HepG2 (cell line): ENCODE data around the gene TBL2. TPM values are rescaled to one million over a fixed set of nuclear protein-coding genes. Genes with fewer than 3 reads are reported as not detected.

Source experiments
- CCDC6 ChIP-seq: sonication (generic); formaldehyde crosslinking; IDR thresholded peaks from 2 replicates; pipeline ENCODE4 v1.8.1; 2022; ENCODE audit warnings: mild to moderate bottlenecking, missing genetic modification reagents, moderate library complexity
- FOXM1 ChIP-seq: sonication (generic); formaldehyde crosslinking; IDR thresholded peaks from 2 replicates; pipeline ENCODE4 v1.5.0; 2020; ENCODE audit warnings: missing genetic modification reagents
- MBNL3 ChIP-seq: fragments of 250-450 bp; sonication (Bioruptor Pico); conservative IDR thresholded peaks from 2 replicates; pipeline ENCODE4 v1.8.0; 2022; ENCODE audit warnings: mild to moderate bottlenecking, inconsistent platforms
- NCOR1 ChIP-seq: fragments of 200-600 bp; sonication (generic); IDR thresholded peaks from 2 replicates; pipeline ENCODE4 v1.7.0; 2017; ENCODE audit warnings: antibody characterized with exemption, low read length, borderline replicate concordance
- PTBP1 ChIP-seq: fragments of 200-400 bp; formaldehyde crosslinking; IDR thresholded peaks from 2 replicates; pipeline ENCODE4 v1.6.1; 2018; ENCODE audit warnings: low read length, low read depth; ENCODE audit not compliant: poor library complexity, severe bottlenecking
- SCMH1 ChIP-seq: sonication (generic); formaldehyde crosslinking; IDR thresholded peaks from 2 replicates; pipeline ENCODE4 v1.9.0; 2021; ENCODE audit warnings: missing genetic modification reagents, mild to moderate bottlenecking, borderline replicate concordance
- ZNF383 ChIP-seq: sonication (generic); formaldehyde crosslinking; IDR thresholded peaks from 2 replicates; pipeline ENCODE4 v1.4.0; 2020; ENCODE audit warnings: missing genetic modification reagents, mild to moderate bottlenecking, borderline replicate concordance
- ZNF430 ChIP-seq: sonication (generic); formaldehyde crosslinking; IDR thresholded peaks from 2 replicates; pipeline ENCODE4 v1.9.0; 2021; ENCODE audit warnings: mild to moderate bottlenecking, missing genetic modification reagents
- ZNF446 ChIP-seq: sonication (generic); formaldehyde crosslinking; IDR thresholded peaks from 2 replicates; pipeline ENCODE4 v1.5.0; 2020; ENCODE audit warnings: mild to moderate bottlenecking, missing genetic modification reagents
- ZNF496 ChIP-seq: sonication (generic); formaldehyde crosslinking; IDR thresholded peaks from 2 replicates; pipeline ENCODE4 v1.8.1; 2023; ENCODE audit warnings: mild to moderate bottlenecking, moderate library complexity, missing genetic modification reagents; ENCODE audit not compliant: insufficient replicate concordance
- ZNF510 ChIP-seq: sonication (generic); formaldehyde crosslinking; IDR thresholded peaks from 2 replicates; pipeline ENCODE4 v1.4.0; 2020; ENCODE audit warnings: low read depth, mild to moderate bottlenecking, missing genetic modification reagents
- ZNF709 ChIP-seq: sonication (generic); formaldehyde crosslinking; IDR thresholded peaks from 2 replicates; pipeline ENCODE4 v1.5.0; 2020; ENCODE audit warnings: mild to moderate bottlenecking, missing genetic modification reagents
- polyA plus RNA-seq, 8 experiments: library from polyadenylated mRNA; depleted of rRNA in 3 of 8; stranded (reverse) in 7 of 8; unstranded in 1 of 8; fragments of >200 nt; fragmentation: Illumina TruSeq in 4 of 8; extraction: Trizol in 4 of 8; gene quantifications; 2 replicates each; pipeline versions ENCODE4 v1.2.1 to v1.2.3, GENCODE V29; 2011 to 2016; ENCODE audit warnings: low read depth in 4 of 8, missing spikeins in 1 of 8, mixed read lengths in 1 of 8; ENCODE audit not compliant: insufficient read depth in 1 of 8
- total RNA-seq, 5 experiments: library from RNA; depleted of rRNA; stranded (reverse); fragments of >200 nt; fragmentation: Illumina TruSeq; extraction: Trizol; gene quantifications; 2 replicates each; pipeline ENCODE4 v1.2.3, GENCODE V29; 2016; ENCODE audit warnings: low read depth in 1 of 5
- TF ChIP-seq, protein P1 (sequence below): sonication (generic); formaldehyde crosslinking; IDR thresholded peaks from 2 replicates; pipeline ENCODE4 v1.5.0; 2020; ENCODE audit warnings: mild to moderate bottlenecking, missing genetic modification reagents, borderline replicate concordance
- TF ChIP-seq, protein P2 (sequence below): sonication (generic); formaldehyde crosslinking; IDR thresholded peaks from 2 replicates; pipeline ENCODE4 v1.5.0; 2020; ENCODE audit warnings: missing genetic modification reagents, mild to moderate bottlenecking, borderline replicate concordance
- TF ChIP-seq, protein P3 (sequence below): sonication (generic); formaldehyde crosslinking; IDR thresholded peaks from 2 replicates; pipeline ENCODE4 v1.8.0; 2022; ENCODE audit warnings: mild to moderate bottlenecking, missing genetic modification reagents; ENCODE audit not compliant: insufficient replicate concordance

The TBL2 gene
- total and polyA plus RNA-seq, 2 of the 13 experiments (the other 11 are each of a cell fraction or from before 2014, with no cell fraction given) = 43.4 to 47.2 TPM

DNA sequence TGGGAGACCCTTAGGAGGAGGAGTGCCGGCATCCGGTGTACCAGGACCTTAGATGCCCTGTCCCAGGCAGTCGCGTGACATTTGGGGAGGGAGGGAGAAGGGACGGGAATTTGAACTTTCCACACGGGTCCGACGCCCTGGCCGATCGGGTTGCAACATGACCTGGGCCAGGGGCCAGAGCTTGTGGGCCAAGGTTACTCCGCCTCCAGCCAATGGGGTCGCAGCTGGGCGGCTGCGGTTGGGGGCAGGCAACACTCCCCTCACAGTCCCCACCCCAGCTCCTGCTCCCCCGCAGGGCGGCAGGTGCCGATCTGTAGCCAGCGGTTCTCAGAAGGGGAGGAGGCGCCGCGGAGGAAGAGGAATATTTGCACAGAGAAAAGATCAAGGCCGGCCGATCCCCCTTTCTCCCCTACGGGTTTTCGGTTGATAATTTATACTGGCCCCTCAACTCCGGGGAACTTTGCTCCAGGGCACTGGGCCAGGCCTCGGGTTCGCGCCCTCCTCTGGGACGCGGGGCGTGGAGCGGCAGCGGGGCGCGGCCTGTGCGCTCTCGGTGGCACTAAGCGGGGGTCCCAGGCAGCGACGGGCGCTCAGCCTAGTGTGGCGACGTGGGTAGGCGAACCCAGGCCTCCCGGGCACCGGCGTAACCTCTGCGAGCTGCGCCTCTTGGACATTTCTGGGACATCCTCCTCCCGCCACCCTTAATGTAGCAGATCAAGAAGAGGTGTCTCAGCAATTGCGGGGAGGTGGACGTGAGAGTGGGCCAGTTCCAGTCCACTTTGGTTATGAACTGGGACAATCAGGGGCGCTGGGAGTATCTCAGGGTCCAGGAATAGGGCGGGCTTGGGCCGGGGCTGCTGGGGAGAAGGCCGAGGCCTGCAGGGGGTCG lies 44.8 kb upstream of the TBL2 start (continued):
- TF ChIP-seq, protein P1, sequence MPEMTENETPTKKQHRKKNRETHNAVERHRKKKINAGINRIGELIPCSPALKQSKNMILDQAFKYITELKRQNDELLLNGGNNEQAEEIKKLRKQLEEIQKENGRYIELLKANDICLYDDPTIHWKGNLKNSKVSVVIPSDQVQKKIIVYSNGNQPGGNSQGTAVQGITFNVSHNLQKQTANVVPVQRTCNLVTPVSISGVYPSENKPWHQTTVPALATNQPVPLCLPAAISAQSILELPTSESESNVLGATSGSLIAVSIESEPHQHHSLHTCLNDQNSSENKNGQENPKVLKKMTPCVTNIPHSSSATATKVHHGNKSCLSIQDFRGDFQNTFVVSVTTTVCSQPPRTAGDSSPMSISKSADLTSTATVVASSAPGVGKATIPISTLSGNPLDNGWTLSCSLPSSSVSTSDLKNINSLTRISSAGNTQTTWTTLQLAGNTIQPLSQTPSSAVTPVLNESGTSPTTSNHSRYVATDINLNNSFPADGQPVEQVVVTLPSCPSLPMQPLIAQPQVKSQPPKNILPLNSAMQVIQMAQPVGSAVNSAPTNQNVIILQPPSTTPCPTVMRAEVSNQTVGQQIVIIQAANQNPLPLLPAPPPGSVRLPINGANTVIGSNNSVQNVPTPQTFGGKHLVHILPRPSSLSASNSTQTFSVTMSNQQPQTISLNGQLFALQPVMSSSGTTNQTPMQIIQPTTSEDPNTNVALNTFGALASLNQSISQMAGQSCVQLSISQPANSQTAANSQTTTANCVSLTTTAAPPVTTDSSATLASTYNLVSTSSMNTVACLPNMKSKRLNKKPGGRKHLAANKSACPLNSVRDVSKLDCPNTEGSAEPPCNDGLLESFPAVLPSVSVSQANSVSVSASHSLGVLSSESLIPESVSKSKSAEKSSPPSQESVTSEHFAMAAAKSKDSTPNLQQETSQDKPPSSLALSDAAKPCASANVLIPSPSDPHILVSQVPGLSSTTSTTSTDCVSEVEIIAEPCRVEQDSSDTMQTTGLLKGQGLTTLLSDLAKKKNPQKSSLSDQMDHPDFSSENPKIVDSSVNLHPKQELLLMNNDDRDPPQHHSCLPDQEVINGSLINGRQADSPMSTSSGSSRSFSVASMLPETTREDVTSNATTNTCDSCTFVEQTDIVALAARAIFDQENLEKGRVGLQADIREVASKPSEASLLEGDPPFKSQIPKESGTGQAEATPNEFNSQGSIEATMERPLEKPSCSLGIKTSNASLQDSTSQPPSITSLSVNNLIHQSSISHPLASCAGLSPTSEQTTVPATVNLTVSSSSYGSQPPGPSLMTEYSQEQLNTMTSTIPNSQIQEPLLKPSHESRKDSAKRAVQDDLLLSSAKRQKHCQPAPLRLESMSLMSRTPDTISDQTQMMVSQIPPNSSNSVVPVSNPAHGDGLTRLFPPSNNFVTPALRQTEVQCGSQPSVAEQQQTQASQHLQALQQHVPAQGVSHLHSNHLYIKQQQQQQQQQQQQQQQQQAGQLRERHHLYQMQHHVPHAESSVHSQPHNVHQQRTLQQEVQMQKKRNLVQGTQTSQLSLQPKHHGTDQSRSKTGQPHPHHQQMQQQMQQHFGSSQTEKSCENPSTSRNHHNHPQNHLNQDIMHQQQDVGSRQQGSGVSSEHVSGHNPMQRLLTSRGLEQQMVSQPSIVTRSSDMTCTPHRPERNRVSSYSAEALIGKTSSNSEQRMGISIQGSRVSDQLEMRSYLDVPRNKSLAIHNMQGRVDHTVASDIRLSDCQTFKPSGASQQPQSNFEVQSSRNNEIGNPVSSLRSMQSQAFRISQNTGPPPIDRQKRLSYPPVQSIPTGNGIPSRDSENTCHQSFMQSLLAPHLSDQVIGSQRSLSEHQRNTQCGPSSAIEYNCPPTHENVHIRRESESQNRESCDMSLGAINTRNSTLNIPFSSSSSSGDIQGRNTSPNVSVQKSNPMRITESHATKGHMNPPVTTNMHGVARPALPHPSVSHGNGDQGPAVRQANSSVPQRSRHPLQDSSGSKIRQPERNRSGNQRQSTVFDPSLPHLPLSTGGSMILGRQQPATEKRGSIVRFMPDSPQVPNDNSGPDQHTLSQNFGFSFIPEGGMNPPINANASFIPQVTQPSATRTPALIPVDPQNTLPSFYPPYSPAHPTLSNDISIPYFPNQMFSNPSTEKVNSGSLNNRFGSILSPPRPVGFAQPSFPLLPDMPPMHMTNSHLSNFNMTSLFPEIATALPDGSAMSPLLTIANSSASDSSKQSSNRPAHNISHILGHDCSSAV = no peak
- TF ChIP-seq, protein P2, sequence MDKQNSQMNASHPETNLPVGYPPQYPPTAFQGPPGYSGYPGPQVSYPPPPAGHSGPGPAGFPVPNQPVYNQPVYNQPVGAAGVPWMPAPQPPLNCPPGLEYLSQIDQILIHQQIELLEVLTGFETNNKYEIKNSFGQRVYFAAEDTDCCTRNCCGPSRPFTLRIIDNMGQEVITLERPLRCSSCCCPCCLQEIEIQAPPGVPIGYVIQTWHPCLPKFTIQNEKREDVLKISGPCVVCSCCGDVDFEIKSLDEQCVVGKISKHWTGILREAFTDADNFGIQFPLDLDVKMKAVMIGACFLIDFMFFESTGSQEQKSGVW (CRISPR knock-in tag) = no peak
- TF ChIP-seq ZNF510 (CRISPR knock-in tag) (peak; percentile 85; the same call in 1 of the 2 replicates), ZNF709 (CRISPR knock-in tag) (peak; percentile 88), FOXM1 (peak; percentile 55; the same call in 1 of the 2 replicates), PTBP1 (no peak), SCMH1 (CRISPR knock-in tag) (no peak), CCDC6 (CRISPR knock-in tag) (peak; percentile 86; the same call in 1 of the 2 replicates), ZNF446 (CRISPR knock-in tag) (peak; percentile 23), ZNF430 (CRISPR knock-in tag) (peak; percentile 45; the same call in 1 of the 2 replicates), MBNL3 (CRISPR knock-in tag) (no peak), ZNF496 (CRISPR knock-in tag) (no peak), ZNF383 (CRISPR knock-in tag) (no peak; the same call in 1 of the 2 replicates), NCOR1 (peak; percentile 99)
- TF ChIP-seq, protein P3, sequence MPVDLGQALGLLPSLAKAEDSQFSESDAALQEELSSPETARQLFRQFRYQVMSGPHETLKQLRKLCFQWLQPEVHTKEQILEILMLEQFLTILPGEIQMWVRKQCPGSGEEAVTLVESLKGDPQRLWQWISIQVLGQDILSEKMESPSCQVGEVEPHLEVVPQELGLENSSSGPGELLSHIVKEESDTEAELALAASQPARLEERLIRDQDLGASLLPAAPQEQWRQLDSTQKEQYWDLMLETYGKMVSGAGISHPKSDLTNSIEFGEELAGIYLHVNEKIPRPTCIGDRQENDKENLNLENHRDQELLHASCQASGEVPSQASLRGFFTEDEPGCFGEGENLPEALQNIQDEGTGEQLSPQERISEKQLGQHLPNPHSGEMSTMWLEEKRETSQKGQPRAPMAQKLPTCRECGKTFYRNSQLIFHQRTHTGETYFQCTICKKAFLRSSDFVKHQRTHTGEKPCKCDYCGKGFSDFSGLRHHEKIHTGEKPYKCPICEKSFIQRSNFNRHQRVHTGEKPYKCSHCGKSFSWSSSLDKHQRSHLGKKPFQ (CRISPR knock-in tag) = peak; percentile 95
